Trophoblast cell (in vitro differentiated cells and primary cell): ENCODE results near the gene ITPK1.

Source experiments
- DNase-seq, 2 donors: peaks; one replicate each; pipeline ENCODE4 v3.0.0-alpha.2; 2016
- H2AFZ ChIP-seq: 2 replicates; pipeline ENCODE4 v1.6.1; 2013; ENCODE audit warnings: low read length, moderate library complexity, mild to moderate bottlenecking; ENCODE audit not compliant: insufficient read depth, poor library complexity
- H2AK5ac ChIP-seq: 2 replicates; pipeline ENCODE4 v1.6.1; 2013; ENCODE audit warnings: mild to moderate bottlenecking, low read length
- H2BK120ac ChIP-seq: 2 replicates; pipeline ENCODE4 v1.6.1; 2013; ENCODE audit warnings: low read length, mild to moderate bottlenecking, moderate library complexity; ENCODE audit not compliant: insufficient read depth, poor library complexity
- H2BK12ac ChIP-seq: 2 replicates; pipeline ENCODE4 v1.6.1; 2013; ENCODE audit warnings: mild to moderate bottlenecking, low read length, moderate library complexity
- H2BK5ac ChIP-seq: 2 replicates; pipeline ENCODE4 v1.6.1; 2013; ENCODE audit warnings: low read length, low read depth, moderate library complexity, mild to moderate bottlenecking; ENCODE audit not compliant: poor library complexity
- H3K14ac ChIP-seq: 2 replicates; pipeline ENCODE4 v1.6.1; 2013; ENCODE audit warnings: mild to moderate bottlenecking, low read length
- H3K18ac ChIP-seq: 2 replicates; pipeline ENCODE4 v1.6.1; 2013; ENCODE audit warnings: mild to moderate bottlenecking, low read length
- H3K23ac ChIP-seq: 2 replicates; pipeline ENCODE4 v1.6.1; 2013; ENCODE audit warnings: low read length
- H3K27ac ChIP-seq: 2 replicates; pipeline ENCODE4 v1.5.1; 2013; ENCODE audit warnings: low read depth, mild to moderate bottlenecking, inconsistent platforms, low read length, moderate library complexity
- H3K27me3 ChIP-seq: 2 replicates; pipeline ENCODE4 v1.6.1; 2013; ENCODE audit warnings: inconsistent platforms, mild to moderate bottlenecking, low read length, moderate library complexity; ENCODE audit not compliant: insufficient read depth
- H3K36me3 ChIP-seq, 2 experiments: 1 replicate in 1 of 2; 2 replicates in 1 of 2; pipeline ENCODE4 v1.6.1; 2013; ENCODE audit warnings: low read length in 2 of 2, mild to moderate bottlenecking in 2 of 2, moderate library complexity in 1 of 2; ENCODE audit not compliant: insufficient read depth in 2 of 2, control insufficient read depth in 1 of 2
- H3K4ac ChIP-seq: 2 replicates; pipeline ENCODE4 v1.6.1; 2013; ENCODE audit warnings: low read depth, mild to moderate bottlenecking, low read length, moderate library complexity
- H3K4me1 ChIP-seq, 2 experiments: 1 replicate in 1 of 2; 2 replicates in 1 of 2; pipeline ENCODE4 v1.6.1; 2013; ENCODE audit warnings: low read length in 2 of 2, mild to moderate bottlenecking in 2 of 2, moderate library complexity in 1 of 2; ENCODE audit not compliant: insufficient read depth in 2 of 2, control insufficient read depth in 1 of 2
- H3K4me2 ChIP-seq: 2 replicates; pipeline ENCODE4 v1.6.1; 2013; ENCODE audit warnings: inconsistent platforms, mild to moderate bottlenecking, low read length, moderate library complexity
- H3K4me3 ChIP-seq: 2 replicates; pipeline ENCODE4 v1.5.1; 2013; ENCODE audit warnings: mild to moderate bottlenecking, low read depth, low read length, inconsistent platforms
- H3K79me1 ChIP-seq: one replicate; pipeline ENCODE4 v1.6.1; 2013; ENCODE audit warnings: low read length
- H3K79me2 ChIP-seq: 2 replicates; pipeline ENCODE4 v1.6.1; 2013; ENCODE audit warnings: low read length, mild to moderate bottlenecking; ENCODE audit not compliant: control insufficient read depth, insufficient read depth, poor library complexity
- H3K9ac ChIP-seq: 2 replicates; pipeline ENCODE4 v1.6.1; 2013; ENCODE audit warnings: mild to moderate bottlenecking, low read length
- H3K9me3 ChIP-seq: 2 replicates; pipeline ENCODE4 v1.6.1; 2013; ENCODE audit warnings: low read depth, mild to moderate bottlenecking, control low read depth, inconsistent platforms, low read length; ENCODE audit not compliant: insufficient read depth
- H4K12ac ChIP-seq: 2 replicates; pipeline ENCODE4 v1.6.1; 2013; ENCODE audit warnings: low read depth, mild to moderate bottlenecking, low read length, moderate library complexity
- H4K8ac ChIP-seq: 2 replicates; pipeline ENCODE4 v1.6.1; 2013; ENCODE audit warnings: low read depth, mild to moderate bottlenecking, low read length, moderate library complexity
- H4K91ac ChIP-seq: one replicate; pipeline ENCODE4 v1.6.1; 2013; ENCODE audit warnings: low read depth, mild to moderate bottlenecking, low read length, moderate library complexity
- WGBS: extraction: QIAGEN DNeasy Blood & Tissue Kit; methylation state at CpG from one replicate; pipeline ENCODE4 v1.1.7; 2013; ENCODE audit warnings: missing lambda C conversion rate; ENCODE audit not compliant: insufficient read length, insufficient coverage; ENCODE audit errors: extremely low coverage; 5-methylcytosine and 5-hydroxymethylcytosine counted together

The ITPK1 gene

DNA sequence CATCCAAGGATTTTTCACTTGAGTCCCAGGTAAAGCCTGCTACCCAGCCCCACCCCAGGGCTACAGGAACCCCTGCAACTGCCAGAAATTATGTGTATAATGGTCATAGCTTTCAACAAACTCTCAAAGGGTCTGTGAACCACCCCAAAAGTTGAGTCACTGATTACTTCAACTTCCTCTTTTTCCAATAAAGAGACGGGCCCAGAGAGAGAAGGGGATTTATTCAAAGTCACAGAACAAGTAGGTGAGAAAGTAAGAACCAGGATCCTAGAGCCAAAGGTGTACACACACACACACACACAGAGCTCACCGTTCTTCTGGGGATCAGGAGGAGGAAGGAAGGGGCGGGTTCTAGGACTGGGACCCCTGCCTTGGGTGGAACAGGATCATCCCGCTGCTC, 4.8 kb upstream of the ITPK1 start:
- H3K9ac ChIP-seq, result no peak overlapping the region
- peaks cover 5% of the 10 kb centered on the region in 2 experiments for H3K4me1 ChIP-seq
- no peaks in the 10 kb centered on the region for H3K9me3 ChIP-seq
- DNase-seq, result no peak
- H3K79me2 ChIP-seq, result peaks cover 5% of the 10 kb centered on the region
- no peak overlapping the region for H3K4me2 ChIP-seq
- no peak overlapping the region for H2BK12ac ChIP-seq
- no peak overlapping the region for H2AK5ac ChIP-seq
- no peak overlapping the region for H3K4ac ChIP-seq
- H3K36me3 ChIP-seq, result no peaks in the 10 kb centered on the region
- no peak overlapping the region for H2BK5ac ChIP-seq
- H3K27me3 ChIP-seq, result no peaks in the 10 kb centered on the region
- no peak overlapping the region for H3K27ac ChIP-seq
- no peak overlapping the region for H2BK120ac ChIP-seq
- peaks cover 4% of the 10 kb centered on the region for H3K79me1 ChIP-seq
- no peak overlapping the region for H4K12ac ChIP-seq
- no peak overlapping the region for H3K4me3 ChIP-seq
- no peak overlapping the region for H3K18ac ChIP-seq
- no peak overlapping the region for H4K91ac ChIP-seq
- no peak overlapping the region for H2AFZ ChIP-seq
- no CpG with 5 or more reads among the region's 4 CpGs for WGBS
- H4K8ac ChIP-seq, result no peak overlapping the region
- no peak overlapping the region for H3K14ac ChIP-seq
- no peak overlapping the region for H3K23ac ChIP-seq

DNA sequence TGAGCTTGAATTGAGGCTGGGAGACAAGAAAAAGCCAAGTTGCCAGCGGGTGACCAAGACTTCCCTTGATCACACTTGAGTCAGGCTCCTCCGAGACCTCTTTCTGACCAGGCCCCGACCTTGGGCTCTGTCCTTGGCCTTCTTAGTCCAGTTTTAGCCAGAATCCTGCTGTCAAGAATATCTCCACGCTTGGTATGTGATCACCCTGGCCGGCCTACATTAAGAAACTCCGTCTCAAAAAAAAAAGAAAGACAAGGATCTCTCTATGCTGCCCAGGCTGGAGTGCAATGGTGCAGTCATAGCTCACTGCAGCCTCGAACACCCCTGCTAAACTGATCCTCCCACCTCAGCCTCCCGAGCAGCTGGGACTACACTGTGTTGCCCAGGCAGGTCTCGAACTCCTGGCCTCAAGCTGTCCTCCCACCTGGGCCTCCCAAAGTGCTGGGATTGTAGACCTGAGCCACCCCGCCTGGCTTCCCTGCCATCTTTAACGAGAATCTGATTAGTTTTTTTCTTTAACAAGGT, 1.0 kb upstream of the ITPK1 start:
- H2AFZ ChIP-seq, result peak overlapping the region; percentile 91
- H3K14ac ChIP-seq, result no peak overlapping the region
- H3K18ac ChIP-seq, result no peak overlapping the region
- no peaks in the 10 kb centered on the region for H3K9me3 ChIP-seq
- no peak overlapping the region for H3K9ac ChIP-seq
- H2AK5ac ChIP-seq, result no peak overlapping the region
- H4K8ac ChIP-seq, result peak overlapping the region; percentile 96
- H2BK120ac ChIP-seq, result no peak overlapping the region
- H3K27ac ChIP-seq, result no peak overlapping the region
- peak overlapping the region; percentile 22 for H4K12ac ChIP-seq
- H2BK5ac ChIP-seq, result no peak overlapping the region
- peaks cover 4% of the 10 kb centered on the region for H3K79me1 ChIP-seq
- no peaks in the 10 kb centered on the region for H3K36me3 ChIP-seq
- no peak overlapping the region for H3K4me3 ChIP-seq
- peak overlapping the region; percentile 87 for H3K4me2 ChIP-seq
- no peak overlapping the region for H3K23ac ChIP-seq
- peak overlapping the region; percentile 89 for H4K91ac ChIP-seq
- no peak for DNase-seq
- peaks cover 5% of the 10 kb centered on the region for H3K27me3 ChIP-seq
- H3K4ac ChIP-seq, result no peak overlapping the region
- H3K4me1 ChIP-seq, result peaks cover 8 to 15% of the 10 kb centered on the region in 2 experiments
- no peak overlapping the region for H2BK12ac ChIP-seq
- no CpG with 5 or more reads among the region's 11 CpGs for WGBS
- peaks cover 8% of the 10 kb centered on the region for H3K79me2 ChIP-seq

DNA sequence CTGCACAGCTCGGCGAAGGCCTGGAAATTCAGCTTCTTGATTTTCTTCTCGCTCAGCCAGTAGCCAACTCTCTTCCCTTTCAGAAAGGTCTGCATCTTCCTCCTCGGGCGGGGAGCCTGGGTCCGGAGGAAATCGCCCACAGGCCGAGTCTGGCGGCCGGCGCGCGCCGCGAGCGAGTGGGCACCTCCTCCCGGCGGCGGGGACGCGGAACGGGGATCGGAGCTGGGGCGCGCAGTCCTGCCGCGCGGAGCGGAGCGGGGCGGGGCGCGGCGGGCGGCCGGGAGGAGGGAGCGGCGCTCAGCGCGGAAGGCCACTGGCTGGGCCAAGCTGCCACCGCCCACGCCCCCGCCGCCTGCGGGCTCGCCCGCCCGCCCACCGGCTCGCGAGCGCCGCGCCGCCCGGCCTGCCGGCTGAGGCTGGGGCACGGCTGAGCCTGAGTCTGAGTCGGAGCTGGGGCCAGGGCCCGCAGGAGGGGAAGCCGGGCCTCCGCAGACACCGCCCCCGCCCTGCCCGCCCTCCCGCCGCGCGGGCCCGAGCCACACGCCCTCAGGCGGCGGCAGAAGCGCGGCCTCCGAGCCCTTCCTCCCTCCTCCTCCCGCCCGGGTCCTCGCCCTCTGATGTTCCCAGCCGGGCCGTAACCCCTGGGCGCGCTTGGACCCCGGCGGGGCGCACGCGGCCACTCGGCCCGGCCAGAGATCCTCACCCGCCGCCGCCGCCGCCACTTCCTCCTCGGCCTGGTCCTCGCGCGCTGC, 480 bp downstream of the ITPK1 start:
- Histone ChIP-seq H3K9ac (peak overlapping the region; percentile 69), H3K36me3 (no peaks in the 10 kb centered on the region), H3K79me2 (peaks cover 8% of the 10 kb centered on the region), H2AFZ (peak overlapping the region; percentile 91), H3K18ac (peak overlapping the region; percentile 60), H2BK120ac (peak overlapping the region; percentile 47), H3K14ac (peak overlapping the region; percentile 76), H3K4me3 (peak overlapping the region; percentile 84), H3K79me1 (peaks cover 4% of the 10 kb centered on the region), H3K4me1 (peaks cover 8 to 15% of the 10 kb centered on the region in 2 experiments), H4K8ac (peak overlapping the region; percentile 70), H3K23ac (no peak overlapping the region), H4K91ac (peak overlapping the region; percentile 70), H3K9me3 (no peaks in the 10 kb centered on the region), H3K27me3 (peaks cover 5% of the 10 kb centered on the region), H3K27ac (peak overlapping the region; percentile 88), H3K4me2 (peak overlapping the region; percentile 87), H4K12ac (no peak overlapping the region), H2AK5ac (no peak overlapping the region), H2BK12ac (no peak overlapping the region), H3K4ac (peak overlapping the region; percentile 15), H2BK5ac (no peak overlapping the region)
- peak; percentile 85 to 88 for DNase-seq
- WGBS, result no CpG with 5 or more reads among the region's 99 CpGs

DNA sequence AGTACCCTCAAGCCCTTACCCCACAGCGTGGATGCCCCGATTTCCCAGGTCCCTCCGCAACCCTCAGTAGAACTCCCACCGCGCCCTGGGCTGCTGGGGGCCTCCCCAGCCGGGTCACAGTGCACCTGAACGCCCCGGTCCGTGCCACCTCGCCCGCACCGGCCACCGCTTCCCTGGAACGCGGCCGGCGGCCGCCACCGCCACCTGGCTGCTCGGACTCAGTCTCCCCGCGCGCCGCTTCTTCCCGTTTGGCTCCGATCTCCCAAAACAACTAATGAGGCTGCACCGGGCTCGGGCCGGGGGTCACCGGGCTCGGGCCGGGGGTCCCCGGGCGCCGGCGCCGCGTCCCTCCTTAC, 1.0 kb downstream of the ITPK1 start:
- Histone ChIP-seq H3K9me3 (no peaks in the 10 kb centered on the region), H3K4me2 (peak overlapping the region; percentile 87), H3K18ac (peak overlapping the region; percentile 19), H3K79me2 (peaks cover 8% of the 10 kb centered on the region), H3K4ac (no peak overlapping the region), H3K27ac (no peak overlapping the region), H3K14ac (no peak overlapping the region), H2AK5ac (no peak overlapping the region), H2BK120ac (no peak overlapping the region), H2AFZ (peak overlapping the region; percentile 91), H4K8ac (no peak overlapping the region), H2BK12ac (no peak overlapping the region), H3K79me1 (peaks cover 4% of the 10 kb centered on the region), H4K91ac (no peak overlapping the region), H3K4me1 (peaks cover 8 to 15% of the 10 kb centered on the region in 2 experiments), H4K12ac (no peak overlapping the region), H3K23ac (no peak overlapping the region), H3K4me3 (peak overlapping the region; percentile 73), H2BK5ac (no peak overlapping the region), H3K36me3 (no peaks in the 10 kb centered on the region), H3K27me3 (peaks cover 5% of the 10 kb centered on the region), H3K9ac (peak overlapping the region; percentile 18)
- no CpG with 5 or more reads among the region's 38 CpGs for WGBS
- no peak for DNase-seq
